GM10266 (cell line): ENCODE data around the gene ZFR2.

Source experiments
- DNase-seq: peaks from one replicate; pipeline ENCODE4 v3.0.0; 2012; ENCODE audit errors: extremely low spot score
- TF ChIP-seq, protein P1 (sequence below): IDR thresholded peaks from 2 replicates; pipeline ENCODE4 v1.5.1; 2012; ENCODE audit warnings: mild to moderate bottlenecking, low read depth; ENCODE audit not compliant: control insufficient read depth, insufficient read depth; ENCODE audit errors: missing control alignments

Gene ZFR2

DNA sequence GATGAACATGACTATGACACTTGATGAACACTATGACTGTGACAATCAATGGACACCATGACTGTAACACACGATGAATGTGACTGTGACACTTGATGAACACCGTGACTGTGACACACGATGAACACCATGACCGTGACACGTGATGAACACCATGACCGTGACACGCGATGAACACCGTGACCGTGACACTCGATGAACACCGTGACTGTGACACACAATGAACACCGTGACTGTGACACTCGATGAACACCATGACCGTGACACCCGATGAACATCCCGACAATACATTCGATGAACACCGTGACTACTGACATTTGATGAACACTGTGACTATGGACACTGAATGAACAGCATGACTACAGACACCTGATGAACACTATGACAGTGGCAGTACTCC, 30.9 kb downstream of the ZFR2 start:
- DNase-seq = no peak
- TF ChIP-seq, protein P1, sequence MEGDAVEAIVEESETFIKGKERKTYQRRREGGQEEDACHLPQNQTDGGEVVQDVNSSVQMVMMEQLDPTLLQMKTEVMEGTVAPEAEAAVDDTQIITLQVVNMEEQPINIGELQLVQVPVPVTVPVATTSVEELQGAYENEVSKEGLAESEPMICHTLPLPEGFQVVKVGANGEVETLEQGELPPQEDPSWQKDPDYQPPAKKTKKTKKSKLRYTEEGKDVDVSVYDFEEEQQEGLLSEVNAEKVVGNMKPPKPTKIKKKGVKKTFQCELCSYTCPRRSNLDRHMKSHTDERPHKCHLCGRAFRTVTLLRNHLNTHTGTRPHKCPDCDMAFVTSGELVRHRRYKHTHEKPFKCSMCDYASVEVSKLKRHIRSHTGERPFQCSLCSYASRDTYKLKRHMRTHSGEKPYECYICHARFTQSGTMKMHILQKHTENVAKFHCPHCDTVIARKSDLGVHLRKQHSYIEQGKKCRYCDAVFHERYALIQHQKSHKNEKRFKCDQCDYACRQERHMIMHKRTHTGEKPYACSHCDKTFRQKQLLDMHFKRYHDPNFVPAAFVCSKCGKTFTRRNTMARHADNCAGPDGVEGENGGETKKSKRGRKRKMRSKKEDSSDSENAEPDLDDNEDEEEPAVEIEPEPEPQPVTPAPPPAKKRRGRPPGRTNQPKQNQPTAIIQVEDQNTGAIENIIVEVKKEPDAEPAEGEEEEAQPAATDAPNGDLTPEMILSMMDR = no peak

DNA sequence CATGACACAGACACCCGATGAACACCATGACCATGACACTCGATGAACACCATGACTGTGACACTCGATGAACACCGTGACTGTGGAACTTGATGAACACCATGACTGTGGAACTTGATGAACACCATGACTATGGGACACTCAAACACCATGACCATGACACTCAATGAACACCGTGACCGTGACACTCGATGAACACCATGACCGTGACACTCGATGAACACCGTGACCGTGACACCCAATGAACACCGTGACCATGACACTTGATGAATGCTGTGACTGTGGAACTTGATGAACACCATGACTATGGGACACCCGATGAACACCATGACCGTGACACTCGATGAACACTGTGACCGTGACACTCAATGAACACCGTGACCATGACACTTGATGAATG, 31.5 kb downstream of the ZFR2 start:
- TF ChIP-seq, protein P1 = no peak

DNA sequence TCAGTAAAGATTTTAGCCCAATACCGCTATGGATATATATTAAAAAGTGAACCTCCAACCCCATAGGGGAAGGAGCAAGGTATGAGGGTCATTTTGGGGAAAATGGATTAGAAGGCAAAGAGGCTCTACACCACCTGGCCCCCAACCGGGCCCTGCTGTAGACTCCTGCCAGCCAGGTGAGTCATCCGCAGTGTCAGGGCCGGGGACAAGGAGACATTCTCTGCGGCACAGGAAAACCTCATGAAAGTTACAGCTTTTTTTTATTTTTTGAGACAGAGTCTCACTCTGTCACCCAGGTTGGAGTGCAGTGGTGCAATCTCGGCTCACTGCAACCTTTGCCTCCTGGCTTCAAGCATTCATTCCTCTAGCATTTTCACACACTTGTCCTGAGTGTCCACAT, 32.0 kb downstream of the ZFR2 start:
- TF ChIP-seq, protein P1 = no peak

More for the DNA sequence above, 31.5 kb downstream of the ZFR2 start:
- no peak for DNase-seq

DNA sequence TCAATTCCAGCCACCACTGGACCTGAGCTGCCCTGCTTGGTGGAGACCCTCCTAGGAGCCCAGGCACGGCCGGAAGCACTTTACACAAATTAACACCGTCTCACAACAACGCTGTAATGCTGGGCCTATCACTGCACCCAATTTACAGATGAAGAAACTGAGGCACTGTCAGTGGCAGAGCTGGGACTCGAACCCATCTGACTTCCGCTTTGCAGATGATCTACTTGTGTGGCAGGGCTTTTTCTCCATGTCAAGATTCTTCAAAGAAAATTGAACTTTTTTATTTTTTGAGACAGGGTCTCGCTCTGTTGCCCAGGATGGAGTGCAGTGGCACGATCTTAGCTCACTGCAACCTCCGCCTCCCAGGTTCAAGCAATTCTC, 33.8 kb downstream of the ZFR2 start:
- no peak for DNase-seq
- TF ChIP-seq, protein P1 = no peak

More for the DNA sequence above, 32.0 kb downstream of the ZFR2 start:
- no peak for DNase-seq

DNA sequence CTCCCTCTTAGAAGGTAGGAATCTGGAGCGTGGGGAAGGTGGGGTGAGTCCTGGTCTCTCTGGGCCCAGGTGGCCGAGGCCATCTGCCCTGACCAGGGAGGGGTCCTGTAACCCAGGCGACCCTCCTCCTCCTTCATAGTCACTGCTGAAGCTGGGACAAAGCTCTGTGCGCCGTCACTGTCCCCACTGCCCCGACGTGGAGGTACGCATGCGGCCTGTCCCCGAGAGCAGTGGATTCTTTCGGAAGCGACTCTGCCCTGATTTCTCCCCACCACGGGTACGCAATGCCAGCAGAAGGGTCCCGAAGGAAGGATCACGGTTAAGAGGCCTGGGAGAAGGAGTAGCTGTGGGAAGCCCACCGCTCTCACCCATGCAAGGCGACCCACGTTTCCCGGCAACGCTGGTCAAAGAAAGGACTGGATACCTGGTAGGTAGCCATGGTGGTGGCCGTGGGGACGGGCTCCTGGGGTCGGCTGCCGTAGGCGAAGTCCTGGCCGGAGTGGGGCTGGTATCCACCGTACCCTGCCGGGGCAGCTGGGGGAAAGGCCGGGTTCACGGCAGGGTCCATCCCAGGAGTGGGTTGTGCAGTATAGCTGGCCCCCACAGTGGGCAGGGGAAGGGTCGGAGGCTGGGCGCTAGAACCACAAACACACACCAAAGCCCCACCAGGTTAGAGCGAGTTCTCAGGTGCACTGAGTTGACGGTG, 34.3 kb downstream of the ZFR2 start:
- DNase-seq = no peak
- TF ChIP-seq, protein P1 = no peak

DNA sequence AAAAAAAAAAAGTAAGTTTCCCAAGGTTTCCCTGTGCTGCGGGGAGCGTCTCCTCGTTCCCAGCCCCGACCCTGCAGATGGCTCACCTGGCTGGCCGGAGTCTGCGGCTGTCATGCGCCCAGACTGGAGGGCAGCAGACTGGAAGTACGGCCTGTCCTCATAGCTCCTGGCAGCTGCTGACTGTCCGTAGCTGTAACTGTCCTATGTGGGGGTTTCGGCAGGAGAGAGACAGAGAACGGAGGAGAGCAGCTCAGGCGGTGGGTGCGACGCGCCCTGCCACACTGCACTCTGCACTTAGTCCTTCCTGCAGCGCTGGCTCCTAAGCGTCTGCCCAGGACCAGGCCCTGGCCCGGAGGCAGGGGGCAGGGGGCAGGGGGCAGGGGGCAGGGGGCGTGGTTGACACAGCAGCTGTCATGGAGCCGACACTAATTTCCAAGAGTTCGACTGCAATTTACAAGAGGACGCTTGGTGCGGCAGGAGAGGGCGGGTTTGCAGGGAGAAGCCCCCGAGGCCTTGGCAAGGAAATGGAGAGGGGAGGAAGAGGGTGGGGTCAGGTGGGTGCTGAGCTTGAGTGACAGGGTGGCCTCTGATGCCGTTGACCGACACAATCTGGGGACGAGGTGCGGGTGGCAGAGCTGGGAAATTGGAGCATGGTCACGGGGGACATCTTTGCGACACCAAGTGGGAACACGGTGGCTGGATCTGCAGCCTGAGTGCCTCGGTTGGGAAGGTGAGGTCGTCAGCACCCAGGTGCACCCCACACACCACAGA, 35.1 kb downstream of the ZFR2 start:
- TF ChIP-seq, protein P1 = no peak
- DNase-seq = no peak

DNA sequence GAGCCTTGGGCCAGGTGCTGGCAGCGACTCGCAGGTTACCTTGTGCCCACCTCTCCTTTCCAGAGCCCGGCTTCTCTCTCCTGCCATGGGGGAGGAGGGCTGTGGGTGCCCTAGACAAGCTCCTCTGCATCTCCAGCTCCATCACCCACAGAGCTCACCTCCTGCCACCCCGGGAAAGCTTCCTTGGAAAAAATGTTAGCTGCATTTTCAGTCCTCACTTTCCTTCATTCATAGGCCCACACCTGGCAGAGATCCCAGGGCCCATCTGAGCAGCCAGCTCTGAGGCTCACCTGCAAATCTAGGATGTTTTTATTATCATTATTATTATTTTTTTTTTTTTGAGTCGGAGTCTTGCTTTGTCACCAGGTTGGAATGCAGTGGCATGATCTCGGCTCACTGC, 36.8 kb downstream of the ZFR2 start:
- no peak for DNase-seq
- TF ChIP-seq, protein P1 = no peak
